Activated B cell treated with CpG ODN at 0.5 μM for 24 hours (primary cell): ENCODE data around the gene YARS1. TPM values are rescaled to one million over a fixed set of nuclear protein-coding genes. Genes with fewer than 3 reads are reported as not detected.

Experiments used
- ATAC-seq: fragments of 200-7000 bp; cut with Tn5 transposase; one replicate; pipeline ENCODE4 v1.10.0; 2021; ENCODE audit warnings: low read depth, mild to moderate bottlenecking, moderate library complexity
- CTCF ChIA-PET: fragments of 350-600 bp; sonication (Branson Sonifier 250); formaldehyde crosslinking; loops from one replicate; lab custom pipeline; 2021; ENCODE audit warnings: antibody characterized with exemption; lab: Charles Lee
- POLR2A ChIA-PET: fragments of 350-600 bp; sonication (Branson Sonifier 250); formaldehyde crosslinking; loops from one replicate; lab custom pipeline; 2021; ENCODE audit warnings: antibody characterized with exemption; lab: Charles Lee
- DNase-seq: peaks from one replicate; pipeline ENCODE4 v3.0.0; 2022
- H3K27ac Mint-ChIP-seq: one replicate; pipeline ENCODE4 v1.8.0; 2020; ENCODE audit warnings: mixed read lengths
- H3K27me3 Mint-ChIP-seq: one replicate; pipeline ENCODE4 v1.8.0; 2021; ENCODE audit warnings: mixed read lengths
- H3K36me3 Mint-ChIP-seq: one replicate; pipeline ENCODE4 v1.8.0; 2021; ENCODE audit warnings: low read depth, mixed read lengths
- H3K4me1 Mint-ChIP-seq: one replicate; pipeline ENCODE4 v1.8.0; 2021; ENCODE audit warnings: mixed read lengths
- H3K4me3 Mint-ChIP-seq: one replicate; pipeline ENCODE4 v1.8.0; 2020; ENCODE audit warnings: mild to moderate bottlenecking, mixed read lengths
- H3K9me3 Mint-ChIP-seq: one replicate; pipeline ENCODE4 v1.8.0; 2020; ENCODE audit warnings: mixed read lengths
- CTCF ChIP-seq: fragments of 200-600 bp; IDR thresholded peaks from one replicate; pipeline ENCODE4 v1.8.0; 2022; ENCODE audit warnings: antibody characterized with exemption, mild to moderate bottlenecking
- intact Hi-C: fragments of 100-400 bp; cut with micrococcal nuclease; formaldehyde crosslinking; loops from one replicate; pipeline ENCODE4 v1.15.1; 2024
- total RNA-seq: library from RNA; stranded (reverse); gene quantifications from 2 replicates; pipeline ENCODE4 v1.2.3, GENCODE V29; 2022

Gene YARS1
- total RNA-seq, 1 donor from 2014 or later: 232 TPM

GRCh38 chr1:32780005-32780404, 37.2 kb downstream of the YARS1 start:
- no peaks in the 10 kb centered on the region for H3K27me3 Mint-ChIP-seq
- H3K9me3 Mint-ChIP-seq: no peaks in the 10 kb centered on the region
- no peak overlapping the region for H3K27ac Mint-ChIP-seq
- H3K4me1 Mint-ChIP-seq: no peaks in the 10 kb centered on the region
- ATAC-seq: no peak
- intact Hi-C loops: no loop called here
- DNase-seq: no peak
- peaks cover 89% of the 10 kb centered on the region for H3K36me3 Mint-ChIP-seq
- TF ChIP-seq CTCF: no peak
- ChIA-PET POLR2A (no interaction called here), CTCF (no interaction called here)
- no peak overlapping the region for H3K4me3 Mint-ChIP-seq

- ChIA-PET CTCF (no interaction called here), POLR2A (interaction anchor here (0.5 kb wide), 1 partner anchor 1856 kb away, joined by 4 read pairs; no protein-coding TSS in a partner anchor)
- Mint-ChIP-seq H3K9me3 (no peaks in the 10 kb centered on the region), H3K4me3 (no peak overlapping the region), H3K27ac (no peak overlapping the region), H3K4me1 (no peaks in the 10 kb centered on the region), H3K36me3 (peaks cover 90% of the 10 kb centered on the region), H3K27me3 (no peaks in the 10 kb centered on the region)
- DNase-seq (no peak), ATAC-seq (no peak)
- intact Hi-C loops: no loop called here
- no peak for TF ChIP-seq CTCF
These were observed 37.9 kb downstream of the YARS1 start for GRCh38 chr1:32779242-32779641.

GRCh38 chr1:32775640-32776337, 41.4 kb downstream of the YARS1 start:
- Mint-ChIP-seq H3K36me3 (peaks cover 66% of the 10 kb centered on the region), H3K4me3 (no peak overlapping the region), H3K4me1 (no peaks in the 10 kb centered on the region), H3K27ac (no peak overlapping the region), H3K27me3 (no peaks in the 10 kb centered on the region), H3K9me3 (no peaks in the 10 kb centered on the region)
- no peak for TF ChIP-seq CTCF
- ATAC-seq (no peak), DNase-seq (no peak)
- ChIA-PET POLR2A (no interaction called here), CTCF (interaction anchor here (2.1 to 4.4 kb wide), 3 partner anchors 64 to 375 kb away, joined by 8 to 50 read pairs (median 41); no protein-coding TSS in a partner anchor)
- intact Hi-C loops: no loop called here

GRCh38 chr1:32774950-32775634, 42.1 kb downstream of the YARS1 start:
- no peaks in the 10 kb centered on the region for H3K4me1 Mint-ChIP-seq
- H3K27me3 Mint-ChIP-seq: no peaks in the 10 kb centered on the region
- no peak for TF ChIP-seq CTCF
- no peaks in the 10 kb centered on the region for H3K9me3 Mint-ChIP-seq
- ATAC-seq: no peak
- H3K4me3 Mint-ChIP-seq: no peak overlapping the region
- DNase-seq: no peak
- H3K27ac Mint-ChIP-seq: no peak overlapping the region
- ChIA-PET POLR2A (interaction anchor here (0.6 to 1.4 kb wide), 3 partner anchors 11 to 254 kb away, joined by 3 to 17 read pairs (median 3); no protein-coding TSS in a partner anchor), CTCF (interaction anchor here (0.6 to 4.4 kb wide), 8 partner anchors 8 to 374 kb away, joined by 3 to 50 read pairs (median 6); no protein-coding TSS in a partner anchor)
- H3K36me3 Mint-ChIP-seq: peaks cover 59% of the 10 kb centered on the region
- intact Hi-C loops: loop anchor here (5.0 kb wide), 1 partner anchor 97 kb away; the partner anchor contains the start of gene FNDC5

- intact Hi-C loops: loop anchor here (5.0 kb wide), 1 partner anchor 98 kb away; the partner anchor contains the start of gene FNDC5
- no peak overlapping the region for H3K4me3 Mint-ChIP-seq
- CTCF ChIA-PET: interaction anchor here (0.6 to 4.4 kb wide), 7 partner anchors 9 to 373 kb away, joined by 3 to 50 read pairs (median 4); no protein-coding TSS in a partner anchor
- H3K9me3 Mint-ChIP-seq: no peaks in the 10 kb centered on the region
- peaks cover 52% of the 10 kb centered on the region for H3K36me3 Mint-ChIP-seq
- TF ChIP-seq CTCF: no peak
- no peaks in the 10 kb centered on the region for H3K27me3 Mint-ChIP-seq
- POLR2A ChIA-PET: interaction anchor here (0.6 to 1.4 kb wide), 2 partner anchors 10 to 254 kb away, joined by 3 to 17 read pairs; no protein-coding TSS in a partner anchor
- no peaks in the 10 kb centered on the region for H3K4me1 Mint-ChIP-seq
- no peak for ATAC-seq
- H3K27ac Mint-ChIP-seq: no peak overlapping the region
- no peak for DNase-seq
These were observed 42.7 kb downstream of the YARS1 start for GRCh38 chr1:32774464-32774808.
